ENCODE results near the gene TMEM151A.

The TMEM151A gene

GRCh38 chr11:66345316-66345649 is 53.6 kb downstream of the TMEM151A start:
- Histone ChIP-seq H3K9me2 (replicated peaks; ENCODE audit: insufficient read depth, low read length) (no peaks in the 10 kb centered on the region), H3K27ac (ENCODE audit: low read length) (peak overlapping the region; percentile 35; the same call in 1 of the 2 replicates), H2AFZ (ENCODE audit: low read length) (peak overlapping the region; percentile 79), H3F3A (ENCODE audit: insufficient read depth, low read length) (peaks cover 9% of the 10 kb centered on the region; the same call in 1 of the 2 replicates), H3K79me2 (ENCODE audit: low read length) (peaks cover 20% of the 10 kb centered on the region), H3K9ac (ENCODE audit: low read length) (peak overlapping the region; percentile 81; the same call in 1 of the 2 replicates), H3K4me1 (ENCODE audit: low read length) (peaks cover 12% of the 10 kb centered on the region), H4K20me1 (ENCODE audit: insufficient read depth, low read length) (no peaks in the 10 kb centered on the region), H3K9me3 (replicated peaks; ENCODE audit: insufficient read depth, low read length) (no peaks in the 10 kb centered on the region), H3K27me3 (replicated peaks; ENCODE audit: insufficient read depth, low read length) (no peaks in the 10 kb centered on the region), H3K4me3 (ENCODE audit: low read length) (peak overlapping the region; percentile 97), H3K36me3 (replicated peaks; ENCODE audit: insufficient read depth, low read length) (no peaks in the 10 kb centered on the region), H3K4me2 (ENCODE audit: low read depth, low read length) (peak overlapping the region; percentile 68)
- no peak for DNase-seq
- TF ChIP-seq EZH2phosphoT487 (IDR thresholded peaks at IDR 0.05; ENCODE audit: low read length) (no peak), EZH2 (optimal IDR thresholded peaks at IDR 0.05; ENCODE audit: low read depth, low read length) (no peak)
